ENCODE results near the gene EIF4H.

GRCh38 chr7:74174606-74175082 lies 488 bp downstream of the EIF4H start:
- TF ChIP-seq CTCF (IDR thresholded peaks at IDR 0.05; ENCODE audit: low read length) (no peak), EZH2 (IDR thresholded peaks at IDR 0.05; ENCODE audit: borderline replicate concordance, low read length) (no peak)

Data from OCI-LY1 (cell line).